ENCODE results near the gene AKR1C4.

DNA sequence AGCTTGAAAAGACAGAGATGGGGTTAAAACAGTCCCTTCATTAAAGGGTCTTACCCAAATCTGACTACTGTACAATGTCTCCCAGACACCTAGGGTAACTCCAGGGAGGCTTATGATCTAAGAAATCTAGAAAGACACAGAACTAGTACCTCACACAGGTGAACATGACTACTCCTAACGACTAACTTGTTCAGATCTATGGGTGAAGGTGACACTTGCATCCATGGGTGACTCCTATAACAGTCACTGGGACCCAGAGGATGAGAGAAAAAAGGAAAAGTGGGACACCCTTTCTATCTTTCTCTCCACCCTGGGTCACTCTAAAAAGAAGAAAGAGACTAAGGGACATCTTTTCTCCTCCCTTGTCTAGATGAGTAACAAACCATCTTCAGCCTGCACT, 30.9 kb upstream of the AKR1C4 start:
- TF ChIP-seq TSHZ2 (CRISPR knock-in tag; IDR thresholded peaks at IDR 0.05) (no peak), TOX (CRISPR knock-in tag; IDR thresholded peaks at IDR 0.05; ENCODE audit: borderline replicate concordance) (no peak), ZFP3 (CRISPR knock-in tag; IDR thresholded peaks at IDR 0.05) (no peak), ZFP30 (CRISPR knock-in tag; IDR thresholded peaks at IDR 0.05) (no peak), OSR1 (CRISPR knock-in tag; IDR thresholded peaks at IDR 0.05) (no peak), TCF4 (CRISPR knock-in tag; IDR thresholded peaks at IDR 0.05; ENCODE audit: borderline replicate concordance) (no peak), GLIS3 (CRISPR knock-in tag; IDR thresholded peaks at IDR 0.05) (no peak), SNAI2 (CRISPR knock-in tag; IDR thresholded peaks at IDR 0.05) (no peak), ESRRG (CRISPR knock-in tag; IDR thresholded peaks at IDR 0.05) (no peak)
- TF ChIP-seq, protein P1, sequence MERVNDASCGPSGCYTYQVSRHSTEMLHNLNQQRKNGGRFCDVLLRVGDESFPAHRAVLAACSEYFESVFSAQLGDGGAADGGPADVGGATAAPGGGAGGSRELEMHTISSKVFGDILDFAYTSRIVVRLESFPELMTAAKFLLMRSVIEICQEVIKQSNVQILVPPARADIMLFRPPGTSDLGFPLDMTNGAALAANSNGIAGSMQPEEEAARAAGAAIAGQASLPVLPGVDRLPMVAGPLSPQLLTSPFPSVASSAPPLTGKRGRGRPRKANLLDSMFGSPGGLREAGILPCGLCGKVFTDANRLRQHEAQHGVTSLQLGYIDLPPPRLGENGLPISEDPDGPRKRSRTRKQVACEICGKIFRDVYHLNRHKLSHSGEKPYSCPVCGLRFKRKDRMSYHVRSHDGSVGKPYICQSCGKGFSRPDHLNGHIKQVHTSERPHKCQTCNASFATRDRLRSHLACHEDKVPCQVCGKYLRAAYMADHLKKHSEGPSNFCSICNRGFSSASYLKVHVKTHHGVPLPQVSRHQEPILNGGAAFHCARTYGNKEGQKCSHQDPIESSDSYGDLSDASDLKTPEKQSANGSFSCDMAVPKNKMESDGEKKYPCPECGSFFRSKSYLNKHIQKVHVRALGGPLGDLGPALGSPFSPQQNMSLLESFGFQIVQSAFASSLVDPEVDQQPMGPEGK (CRISPR knock-in tag; IDR thresholded peaks at IDR 0.05; ENCODE audit: borderline replicate concordance), result no peak
- TF ChIP-seq, protein P2, sequence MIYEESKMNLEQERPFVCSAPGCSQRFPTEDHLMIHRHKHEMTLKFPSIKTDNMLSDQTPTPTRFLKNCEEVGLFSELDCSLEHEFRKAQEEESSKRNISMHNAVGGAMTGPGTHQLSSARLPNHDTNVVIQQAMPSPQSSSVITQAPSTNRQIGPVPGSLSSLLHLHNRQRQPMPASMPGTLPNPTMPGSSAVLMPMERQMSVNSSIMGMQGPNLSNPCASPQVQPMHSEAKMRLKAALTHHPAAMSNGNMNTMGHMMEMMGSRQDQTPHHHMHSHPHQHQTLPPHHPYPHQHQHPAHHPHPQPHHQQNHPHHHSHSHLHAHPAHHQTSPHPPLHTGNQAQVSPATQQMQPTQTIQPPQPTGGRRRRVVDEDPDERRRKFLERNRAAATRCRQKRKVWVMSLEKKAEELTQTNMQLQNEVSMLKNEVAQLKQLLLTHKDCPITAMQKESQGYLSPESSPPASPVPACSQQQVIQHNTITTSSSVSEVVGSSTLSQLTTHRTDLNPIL (CRISPR knock-in tag; IDR thresholded peaks at IDR 0.05; ENCODE audit: low read depth), result no peak

All from SK-N-SH treated with all-trans-retinoic acid at 6 μM for 48 hours (cell line).